Endometrial microvascular endothelial cells (primary cell): ENCODE data around the gene SYTL1. TPM values are rescaled to one million over a fixed set of nuclear protein-coding genes. Genes with fewer than 3 reads are reported as not detected.

ENCODE experiments used
- in situ Hi-C: cut with HindIII; loops from 2 replicates; pipeline ENCODE4 v1.10.0; 2017; ENCODE audit warnings: low sequenced_read_pairs, low pct_unique_long_range_greater_than_20kb; ENCODE audit errors: inconsistent ontology term
- total RNA-seq: library from RNA; depleted of rRNA; stranded (reverse); fragments of >200 nt; gene quantifications from one replicate; pipeline ENCODE4 v1.2.3, GENCODE V29; 2015; ENCODE audit errors: inconsistent ontology term

SYTL1 gene
- total RNA-seq, 1 donor from 2014 or later, result not detected

- in situ Hi-C loops, result no loop called here
Observed at GRCh38 chr1:27358038-27358927, 16.5 kb downstream of the SYTL1 start.

- in situ Hi-C loops, result no loop called here
Observed at GRCh38 chr1:27358928-27359313, 17.1 kb downstream of the SYTL1 start.

- in situ Hi-C loops, result no loop called here
Observed at GRCh38 chr1:27359822-27360158, 18.0 kb downstream of the SYTL1 start.

GRCh38 chr1:27360159-27361043 is 18.6 kb downstream of the SYTL1 start:
- in situ Hi-C loops, result no loop called here

- in situ Hi-C loops, result no loop called here
Observed at GRCh38 chr1:27361044-27361402, 19.2 kb downstream of the SYTL1 start.

- in situ Hi-C loops, result no loop called here
Observed at GRCh38 chr1:27361553-27361952, 19.7 kb downstream of the SYTL1 start.

GRCh38 chr1:27363766-27364695 is 22.2 kb downstream of the SYTL1 start:
- in situ Hi-C loops, result no loop called here

GRCh38 chr1:27364696-27365371 is 23.0 kb downstream of the SYTL1 start:
- in situ Hi-C loops, result no loop called here

- in situ Hi-C loops, result no loop called here
Observed at GRCh38 chr1:27365372-27366112, 23.7 kb downstream of the SYTL1 start.

GRCh38 chr1:27366113-27366410 is 24.2 kb downstream of the SYTL1 start:
- in situ Hi-C loops, result no loop called here

- in situ Hi-C loops, result no loop called here
Observed at GRCh38 chr1:27366411-27367159, 24.8 kb downstream of the SYTL1 start, which contains the start of gene MAP3K6. MAP3K6 (minus strand) TSS chr1:27366961; CDS start chr1:27366597, 364 bp downstream.

GRCh38 chr1:27367160-27367650 is 25.4 kb downstream of the SYTL1 start:
- in situ Hi-C loops, result no loop called here

GRCh38 chr1:27368869-27369582 is 27.2 kb downstream of the SYTL1 start:
- in situ Hi-C loops, result no loop called here

GRCh38 chr1:27372022-27372807 is 30.4 kb downstream of the SYTL1 start:
- in situ Hi-C loops, result no loop called here

- in situ Hi-C loops, result no loop called here
Observed at GRCh38 chr1:27372808-27373690, 31.2 kb downstream of the SYTL1 start.
